Natural killer cell treated with Interleukin-12 subunit alpha and Interleukin-12 subunit beta and Interleukin-15 and Interleukin-18, amount 100 ng/mL, for 72 hours (primary cell): ENCODE data around the gene FKBP6. TPM values are rescaled to one million over a fixed set of nuclear protein-coding genes. Genes with fewer than 3 reads are reported as not detected.
A peak's percentile ranks its signal among the peaks of the same experiment; 100 is the strongest.
"Not testable (repeated sequence)": the region's sequence is repeated elsewhere in the genome, so short reads cannot be mapped to it uniquely, and the experiment has no call there.

Experiments
- ATAC-seq, 2 donors: fragments of 150-1000 bp; cut with Tn5 transposase in 1 of 2; sonication (Bioruptor Pico), chemical (Tn5 transposase) in 1 of 2; 2 replicates each; pipeline ENCODE4 v1.10.0; 2021
- DNase-seq: peaks from one replicate; pipeline ENCODE4 v3.0.0; 2022; ENCODE audit warnings: low spot score
- H3K27ac Mint-ChIP-seq, 2 donors: 1 replicate in 1 of 2; 2 replicates in 1 of 2; pipeline ENCODE4 v1.8.0; 2022; ENCODE audit warnings: mixed read lengths in 2 of 2, mild to moderate bottlenecking in 1 of 2, moderate library complexity in 1 of 2
- H3K27me3 Mint-ChIP-seq, 2 donors: 1 replicate in 1 of 2; 2 replicates in 1 of 2; pipeline ENCODE4 v1.8.0; 2022; ENCODE audit warnings: mixed read lengths in 2 of 2
- H3K36me3 Mint-ChIP-seq: one replicate; pipeline ENCODE4 v1.8.0; 2022; ENCODE audit warnings: mixed read lengths
- H3K4me1 Mint-ChIP-seq, 2 donors: 1 replicate in 1 of 2; 2 replicates in 1 of 2; pipeline ENCODE4 v1.8.0; 2022; ENCODE audit warnings: low read depth in 2 of 2, mixed read lengths in 2 of 2, mild to moderate bottlenecking in 1 of 2
- H3K4me3 Mint-ChIP-seq: one replicate; pipeline ENCODE4 v1.8.0; 2022; ENCODE audit warnings: mixed read lengths
- H3K9me3 Mint-ChIP-seq: 2 replicates; pipeline ENCODE4 v1.8.0; 2022; ENCODE audit warnings: mixed read lengths
- total RNA-seq, 2 donors: library from RNA; stranded (reverse); gene quantifications; one replicate each; pipeline ENCODE4 v1.2.3, GENCODE V29; 2022

Gene FKBP6
- total RNA-seq, 2 donors from 2014 or later = not detected

DNA sequence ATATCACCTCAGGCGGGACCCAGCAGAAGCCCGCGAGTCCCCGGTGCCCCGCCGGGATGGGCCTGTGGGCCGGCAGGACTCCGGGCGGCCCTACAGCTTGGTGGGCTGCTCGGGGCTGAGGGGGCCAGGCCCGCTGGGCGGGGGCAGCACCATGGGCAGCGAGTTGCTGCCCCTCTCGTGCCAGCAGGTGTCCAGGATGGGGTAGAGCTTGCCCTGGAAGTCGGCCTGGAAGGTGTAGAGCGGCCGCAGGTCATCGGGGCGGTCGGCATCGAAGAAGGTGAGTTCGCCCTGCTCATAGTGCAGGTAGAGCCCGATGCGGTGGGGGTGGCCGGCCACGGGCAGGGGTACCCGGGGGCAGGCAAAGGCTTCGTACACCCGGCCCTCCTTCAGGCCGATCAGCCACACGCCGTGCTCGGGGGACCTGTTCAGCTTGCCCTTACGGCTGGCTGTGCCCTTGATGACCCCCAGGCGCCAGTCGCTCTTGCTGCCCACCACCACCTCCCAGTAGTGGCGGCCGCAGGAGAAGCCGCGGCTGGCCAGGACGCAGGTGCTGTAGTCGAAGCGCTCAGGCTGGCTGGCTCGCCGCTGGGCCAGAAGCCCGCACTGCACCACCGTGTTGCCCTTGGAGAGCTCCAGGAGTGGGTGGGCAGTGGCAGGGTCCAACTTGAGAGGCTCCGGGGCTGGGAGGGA is 15.0 kb upstream of the FKBP6 start:
- Mint-ChIP-seq H3K4me3 (no peak overlapping the region), H3K27ac (no peak overlapping the region), H3K9me3 (no peaks in the 10 kb centered on the region), H3K27me3 (no peaks in the 10 kb centered on the region), H3K4me1 (peaks cover 9 to 11% of the 10 kb centered on the region in 2 donors), H3K36me3 (no peaks in the 10 kb centered on the region)
- ATAC-seq (no peak), DNase-seq (no peak)

DNA sequence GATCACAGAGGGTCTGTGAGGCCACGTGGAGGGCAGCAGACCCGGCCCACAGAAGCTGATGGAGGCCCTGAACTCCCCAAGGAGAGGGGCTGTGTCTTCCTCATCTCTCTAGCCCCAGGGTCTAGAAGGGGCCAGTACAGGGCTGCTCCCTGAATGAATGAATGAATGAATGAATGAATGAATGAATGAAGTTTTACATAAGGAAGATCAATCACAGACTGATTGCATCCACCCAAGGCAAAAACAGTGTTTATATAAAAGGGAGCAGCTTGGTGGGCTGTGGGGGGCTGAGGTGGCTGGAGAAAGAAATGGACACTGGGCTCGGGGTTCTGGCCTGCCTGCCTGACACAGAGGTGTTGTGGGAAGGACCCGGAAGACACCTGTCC is 14.4 kb upstream of the FKBP6 start:
- H3K27me3 Mint-ChIP-seq = no peaks in the 10 kb centered on the region

DNA sequence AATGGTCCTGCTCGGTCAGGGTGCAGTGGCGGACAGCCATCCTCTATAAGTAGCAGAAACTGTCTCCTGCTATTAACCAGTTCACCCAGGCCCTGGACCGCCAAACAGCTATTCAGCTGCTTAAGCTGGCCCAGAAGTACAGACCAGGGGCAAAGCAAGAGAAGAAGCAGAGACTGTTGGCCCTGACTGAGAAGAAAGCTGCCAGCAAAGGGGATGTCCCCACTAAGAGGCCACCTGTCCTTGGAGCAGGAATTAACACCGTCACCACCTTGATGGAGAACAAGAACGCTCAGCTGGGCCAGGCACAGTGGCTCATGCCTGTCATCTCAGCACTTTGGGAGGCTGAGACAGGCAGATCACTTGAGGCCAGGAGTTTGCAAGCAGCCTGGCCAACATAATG is 13.7 kb upstream of the FKBP6 start:
- Mint-ChIP-seq H3K4me3 (no peak overlapping the region), H3K9me3 (no peaks in the 10 kb centered on the region), H3K36me3 (no peaks in the 10 kb centered on the region), H3K4me1 (peaks cover 2 to 3% of the 10 kb centered on the region in 2 donors), H3K27me3 (no peaks in the 10 kb centered on the region), H3K27ac (no peak overlapping the region)
- no peak for DNase-seq
- ATAC-seq = no peak

More for the DNA sequence above, 14.4 kb upstream of the FKBP6 start:
- no peak overlapping the region for H3K27ac Mint-ChIP-seq
- DNase-seq = no peak
- ATAC-seq = no peak
- H3K4me3 Mint-ChIP-seq = no peak overlapping the region
- no peaks in the 10 kb centered on the region for H3K36me3 Mint-ChIP-seq
- H3K4me1 Mint-ChIP-seq = peaks cover 6 to 7% of the 10 kb centered on the region in 2 donors
- no peaks in the 10 kb centered on the region for H3K9me3 Mint-ChIP-seq

DNA sequence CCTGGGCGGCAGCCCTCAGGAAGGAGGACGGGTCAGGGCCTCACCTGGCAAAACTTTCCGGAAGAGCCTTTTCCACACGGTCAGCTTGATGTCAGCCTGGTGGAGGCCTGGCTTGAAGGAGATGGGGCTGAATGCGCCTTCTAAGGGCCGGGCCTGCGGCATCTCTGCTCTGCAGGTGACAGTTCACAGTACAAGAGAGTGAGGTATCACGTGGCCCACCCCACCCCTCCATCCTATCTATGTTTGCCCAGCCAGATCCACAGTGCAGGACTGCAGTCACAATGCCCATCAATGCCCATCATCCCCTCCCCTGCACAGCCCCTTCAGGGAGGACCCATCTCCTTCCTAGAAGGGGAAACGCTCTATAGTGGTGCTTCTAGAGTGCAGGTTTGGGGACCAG is 11.4 kb upstream of the FKBP6 start:
- H3K27ac Mint-ChIP-seq = no peak overlapping the region
- no peaks in the 10 kb centered on the region for H3K4me1 Mint-ChIP-seq
- DNase-seq = no peak
- no peaks in the 10 kb centered on the region for H3K9me3 Mint-ChIP-seq
- no peaks in the 10 kb centered on the region for H3K36me3 Mint-ChIP-seq
- H3K4me3 Mint-ChIP-seq = no peak overlapping the region
- no peaks in the 10 kb centered on the region for H3K27me3 Mint-ChIP-seq
- ATAC-seq = peak in 1 of 2 donors; percentile 37

DNA sequence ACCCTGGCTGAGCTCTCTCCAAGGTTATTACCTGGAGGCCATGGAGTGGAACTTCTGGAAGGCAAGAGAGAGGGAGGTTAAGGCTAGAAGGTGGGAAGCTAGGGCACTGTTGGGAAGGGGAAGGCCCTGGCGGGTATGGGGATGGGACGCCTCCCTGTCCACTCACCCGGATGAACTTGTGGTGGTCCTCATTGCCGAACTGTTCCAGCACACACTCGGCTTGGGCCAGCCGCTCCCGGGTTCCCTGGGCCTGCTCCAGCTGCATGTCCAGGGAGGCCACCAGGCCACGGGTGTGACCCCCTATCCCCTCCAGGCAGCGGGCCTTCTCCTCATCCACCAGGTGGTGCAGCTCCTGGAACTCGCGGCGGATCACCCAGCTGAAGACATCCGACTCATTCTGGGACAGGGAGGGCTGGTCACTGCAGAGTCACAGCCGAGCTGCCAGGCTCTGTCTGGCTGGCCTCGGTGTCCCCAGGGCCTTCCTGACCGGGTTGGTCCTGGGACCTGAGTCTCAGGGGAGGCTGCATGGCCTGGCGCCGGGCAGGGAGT is 9.2 kb upstream of the FKBP6 start:
- not testable (repeated sequence) for H3K27me3 Mint-ChIP-seq, H3K27ac Mint-ChIP-seq, H3K4me1 Mint-ChIP-seq, DNase-seq, H3K36me3 Mint-ChIP-seq, H3K9me3 Mint-ChIP-seq, H3K4me3 Mint-ChIP-seq
- peak in 1 of 2 donors; percentile 38 for ATAC-seq

DNA sequence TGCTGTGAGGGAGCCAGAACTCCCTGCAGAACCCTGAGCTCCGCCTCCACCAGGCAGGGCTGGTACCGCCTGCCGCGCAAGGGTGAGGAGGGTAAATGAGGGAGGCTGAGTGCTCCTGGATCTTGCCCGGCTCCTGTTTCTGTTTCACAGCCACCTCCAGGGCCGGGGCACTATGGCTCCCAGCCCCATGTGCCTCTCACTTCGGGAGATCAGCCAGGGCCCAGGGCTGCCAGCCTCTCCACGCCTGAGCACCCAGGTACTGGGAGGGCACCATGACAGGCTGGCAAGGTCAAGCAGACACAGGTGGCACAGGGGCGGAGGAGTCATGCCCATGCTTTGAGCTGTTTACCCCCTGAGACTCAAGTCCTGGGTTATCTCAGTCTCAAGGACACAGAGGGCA is 8.4 kb upstream of the FKBP6 start:
- not testable (repeated sequence) for H3K27ac Mint-ChIP-seq, H3K9me3 Mint-ChIP-seq, ATAC-seq, H3K4me1 Mint-ChIP-seq, H3K36me3 Mint-ChIP-seq, DNase-seq, H3K27me3 Mint-ChIP-seq, H3K4me3 Mint-ChIP-seq

DNA sequence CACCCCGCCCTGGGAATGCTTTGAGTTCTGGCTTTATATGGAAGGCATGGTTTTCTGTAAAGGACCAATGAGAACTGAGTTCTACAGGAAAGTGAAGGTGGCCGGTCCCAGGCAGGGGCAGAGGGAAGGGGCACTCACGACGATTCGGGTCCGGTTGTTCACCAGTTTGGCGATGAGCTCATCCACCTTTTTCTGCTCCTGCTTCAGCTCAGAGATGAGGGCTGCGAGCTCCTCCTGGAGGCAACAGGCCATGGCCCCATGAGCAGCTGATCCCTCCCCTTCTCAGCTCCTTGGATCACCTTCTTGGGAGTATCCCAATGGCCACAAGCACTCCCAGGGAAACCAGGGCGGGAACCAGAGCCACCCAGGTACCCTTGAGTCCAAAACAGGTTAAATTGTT is 8.0 kb upstream of the FKBP6 start:
- not testable (repeated sequence) for H3K27ac Mint-ChIP-seq, DNase-seq, H3K9me3 Mint-ChIP-seq, H3K27me3 Mint-ChIP-seq, H3K36me3 Mint-ChIP-seq, ATAC-seq, H3K4me3 Mint-ChIP-seq, H3K4me1 Mint-ChIP-seq

DNA sequence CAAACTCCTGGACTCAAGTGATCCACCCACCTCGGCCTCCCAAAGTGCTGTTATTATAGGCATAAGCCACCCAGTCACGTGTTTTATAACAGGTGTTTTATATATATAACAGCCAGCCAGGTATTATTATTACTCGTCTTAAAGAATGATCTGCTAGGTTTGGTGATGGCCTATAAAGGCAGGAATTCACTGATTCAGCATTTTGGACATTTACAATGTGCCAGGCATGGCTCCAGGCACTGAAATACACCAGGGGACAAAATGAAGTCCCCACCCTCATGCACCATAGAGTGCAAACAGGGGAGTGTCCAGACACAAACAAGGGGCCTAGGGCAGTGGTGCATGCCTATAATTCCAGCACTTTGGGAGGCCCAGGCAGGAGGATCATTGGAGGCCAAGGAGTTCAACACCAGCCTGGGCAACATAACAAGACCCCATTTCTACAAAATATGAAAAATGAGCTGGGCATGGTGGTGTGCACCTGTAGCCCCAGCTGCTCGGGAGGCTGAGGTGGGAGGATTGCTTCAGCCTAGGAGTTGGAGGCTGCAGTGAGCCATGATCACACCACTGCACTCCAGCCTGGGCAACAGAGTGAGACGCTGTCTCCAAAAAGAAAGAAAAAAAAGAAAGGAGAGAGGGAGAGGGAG is 4.4 kb upstream of the FKBP6 start:
- Mint-ChIP-seq H3K4me1 (peaks cover 7 to 11% of the 10 kb centered on the region in 2 donors), H3K27ac (peak overlapping the region in 1 of 2 donors; percentile 72), H3K4me3 (peak overlapping the region; percentile 49)
- not testable (repeated sequence) for H3K27me3 Mint-ChIP-seq, H3K9me3 Mint-ChIP-seq, H3K36me3 Mint-ChIP-seq, DNase-seq, ATAC-seq

DNA sequence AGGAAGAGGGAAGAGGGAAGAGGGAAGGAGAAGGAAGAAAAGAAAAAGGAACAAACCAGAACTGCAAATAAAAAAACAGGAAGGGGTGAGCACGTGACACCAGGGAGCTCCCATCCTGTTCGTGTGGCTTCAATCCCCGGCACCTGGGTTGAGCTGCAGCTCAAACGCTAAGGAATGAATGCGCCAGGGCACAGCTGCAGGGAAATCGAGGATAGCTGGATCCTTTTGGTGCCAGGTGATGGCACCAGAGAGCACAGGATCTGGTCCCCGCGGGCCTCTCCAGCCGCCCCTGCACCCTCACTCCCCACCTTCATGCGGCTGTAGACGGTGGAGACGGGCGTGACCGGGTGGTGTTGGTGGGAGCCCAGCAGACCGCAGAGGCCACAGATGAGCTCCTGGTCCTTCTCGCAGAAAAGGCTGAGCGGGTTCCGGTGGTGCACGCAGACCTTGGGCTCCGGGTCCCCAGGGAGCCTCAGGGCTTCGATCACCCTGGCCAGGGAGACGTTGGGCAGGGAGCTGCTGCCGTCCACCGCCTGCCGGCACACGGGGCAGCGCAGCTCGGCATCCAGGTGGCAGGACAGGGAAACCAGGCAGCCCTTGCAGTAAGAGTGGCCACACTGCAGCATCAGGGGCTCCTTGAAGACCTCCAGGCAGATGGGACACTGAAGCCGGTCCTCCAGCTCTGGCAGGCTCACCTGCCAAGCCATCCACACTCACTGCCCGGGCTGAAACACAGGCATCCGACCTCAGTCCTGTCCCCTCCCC is 3.7 kb upstream of the FKBP6 start:
- Mint-ChIP-seq H3K4me1 (peaks cover 7 to 11% of the 10 kb centered on the region in 2 donors), H3K27ac (peak overlapping the region in 1 of 2 donors; percentile 72), H3K4me3 (peak overlapping the region; percentile 49)
- not testable (repeated sequence) for H3K36me3 Mint-ChIP-seq, DNase-seq, H3K27me3 Mint-ChIP-seq, H3K9me3 Mint-ChIP-seq
- peak; percentile 77 to 83 for ATAC-seq

DNA sequence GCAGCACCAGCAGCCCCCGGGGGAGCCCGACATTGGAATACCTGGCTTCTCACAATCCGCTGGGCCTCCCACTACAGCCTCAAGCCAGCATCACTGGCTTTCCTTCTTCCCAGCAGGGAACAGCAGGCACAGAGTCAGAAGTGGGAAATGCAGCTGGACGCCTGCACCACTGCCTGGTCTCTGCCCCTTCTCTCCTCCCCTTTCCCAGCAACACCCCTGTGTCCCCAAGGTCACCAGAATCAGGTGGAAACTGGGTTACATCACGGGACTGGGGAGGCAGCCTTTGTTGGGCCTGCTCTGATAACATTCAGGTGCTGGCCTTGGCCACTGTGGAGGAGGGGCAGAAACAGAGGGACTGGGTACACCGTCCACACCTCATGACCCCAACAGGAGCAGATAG is 2.5 kb upstream of the FKBP6 start:
- DNase-seq, H3K27me3 Mint-ChIP-seq, H3K9me3 Mint-ChIP-seq, ATAC-seq, H3K36me3 Mint-ChIP-seq, H3K4me3 Mint-ChIP-seq, H3K27ac Mint-ChIP-seq: not testable (repeated sequence)
- peaks cover 7 to 11% of the 10 kb centered on the region in 2 donors for H3K4me1 Mint-ChIP-seq

DNA sequence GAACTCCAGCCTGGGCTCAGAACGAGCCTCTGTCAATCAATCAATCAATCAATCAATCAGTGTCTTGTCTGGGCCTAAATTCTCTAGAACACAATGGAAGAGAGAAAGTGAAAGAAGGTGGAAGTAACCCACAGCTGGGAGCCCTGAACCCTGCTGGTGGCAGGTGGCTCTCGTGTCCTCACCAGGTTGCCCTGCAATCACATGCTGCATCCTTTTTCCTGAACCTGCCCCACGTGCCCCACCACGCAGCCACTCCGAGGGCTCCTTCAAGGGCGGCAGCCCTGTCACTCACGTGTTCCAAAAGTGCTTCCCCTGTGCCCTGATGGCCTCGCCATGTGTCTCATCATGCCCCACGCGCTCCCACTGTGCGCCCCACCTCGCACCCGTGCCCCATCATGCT is 512 bp upstream of the FKBP6 start:
- not testable (repeated sequence) for H3K36me3 Mint-ChIP-seq, H3K27me3 Mint-ChIP-seq, DNase-seq, H3K27ac Mint-ChIP-seq, H3K4me3 Mint-ChIP-seq, ATAC-seq, H3K9me3 Mint-ChIP-seq
- H3K4me1 Mint-ChIP-seq = peaks cover 7 to 11% of the 10 kb centered on the region in 2 donors

DNA sequence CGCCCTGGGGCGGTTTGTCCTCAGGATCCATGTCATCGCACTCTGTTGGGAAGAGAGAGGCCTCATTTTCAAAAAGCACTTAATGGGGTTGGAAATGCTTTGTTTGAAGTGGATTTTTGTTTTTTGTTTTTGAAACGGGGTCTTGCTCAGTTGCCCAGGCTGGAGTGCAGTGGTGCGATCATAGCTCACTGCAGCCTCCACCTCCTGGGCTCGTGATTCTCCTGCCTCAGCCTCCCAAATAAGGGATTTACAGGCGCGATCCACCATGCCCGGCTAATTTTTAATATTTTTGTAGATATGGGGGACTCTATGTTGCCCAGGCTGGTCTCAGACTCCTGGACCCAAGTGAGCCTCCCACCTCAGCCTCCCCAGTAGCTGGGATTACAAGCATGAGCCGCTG is 735 bp downstream of the FKBP6 start:
- ATAC-seq = no peak
- H3K9me3 Mint-ChIP-seq = no peaks in the 10 kb centered on the region
- H3K4me3 Mint-ChIP-seq = no peak overlapping the region
- H3K36me3 Mint-ChIP-seq = no peaks in the 10 kb centered on the region
- H3K27me3 Mint-ChIP-seq = no peaks in the 10 kb centered on the region
- peaks cover 5 to 8% of the 10 kb centered on the region in 2 donors for H3K4me1 Mint-ChIP-seq
- no peak overlapping the region for H3K27ac Mint-ChIP-seq
- DNase-seq = no peak

DNA sequence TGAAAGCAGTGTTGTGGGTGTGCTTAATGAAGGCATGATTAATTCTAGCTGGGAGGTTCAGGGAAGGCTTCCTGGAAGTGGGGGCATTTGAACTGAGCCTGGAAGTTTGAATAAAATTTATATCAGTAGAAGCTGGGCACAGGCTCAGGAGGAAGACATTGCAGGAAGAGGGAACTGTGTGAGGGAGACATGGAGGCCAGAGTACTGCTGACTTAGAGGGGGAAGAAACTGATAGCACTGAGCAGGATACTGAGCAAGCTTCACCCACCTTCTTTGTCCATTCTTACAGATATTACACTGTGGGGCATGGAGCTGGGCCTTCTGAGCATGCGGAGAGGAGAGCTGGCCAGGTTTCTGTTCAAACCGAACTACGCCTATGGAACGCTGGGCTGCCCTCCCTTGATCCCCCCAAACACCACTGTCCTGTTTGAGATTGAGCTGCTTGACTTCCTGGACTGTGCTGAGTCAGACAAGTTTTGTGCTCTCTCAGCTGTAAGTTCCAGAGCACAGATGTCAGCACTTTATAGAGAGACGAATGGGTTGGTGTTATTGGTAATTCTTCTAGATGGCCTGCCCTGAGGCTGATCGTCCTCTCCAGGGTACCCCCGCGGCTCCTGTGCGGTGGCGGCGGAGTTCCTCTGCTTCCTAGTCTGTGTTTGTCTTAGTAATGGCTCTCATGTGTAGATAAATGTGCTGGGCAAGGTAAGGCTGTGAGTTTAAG is 2.1 kb downstream of the FKBP6 start:
- Mint-ChIP-seq H3K36me3 (no peaks in the 10 kb centered on the region), H3K9me3 (no peaks in the 10 kb centered on the region), H3K27ac (no peak overlapping the region), H3K27me3 (no peaks in the 10 kb centered on the region), H3K4me1 (peaks cover 0 to 3% of the 10 kb centered on the region in 2 donors), H3K4me3 (no peak overlapping the region)
- DNase-seq (no peak), ATAC-seq (no peak)
